GM12878 (cell line): ENCODE measurements around the gene SFXN4. TPM values are rescaled to one million over a fixed set of nuclear protein-coding genes. Genes with fewer than 3 reads are reported as not detected.

Experiments used
- ATAC-seq: fragments of 200-7000 bp; cut with Tn5 transposase; 3 replicates; pipeline ENCODE4 v1.9.1; 2020; ENCODE audit warnings: mild to moderate bottlenecking, moderate library complexity
- BruUV-seq: library from RNA; stranded (reverse); fragments of 400-500 nt; replicated peaks from 2 replicates; lab custom pipeline; 2021; lab: Mats Ljungman, UMichigan
- CTCF ChIA-PET: fragments of 300-600 bp; sonication (Branson Sonifier 250); formaldehyde crosslinking; extraction: SDS; loops from one replicate; lab custom pipeline; 2021; ENCODE audit warnings: inconsistent platforms; lab: Yijun Ruan, JAX
- POLR2A ChIA-PET: fragments of 350-600 bp; formaldehyde crosslinking; extraction: SDS; loops from one replicate; lab custom pipeline; 2021; ENCODE audit warnings: inconsistent platforms; lab: Charles Lee
- RAD21 ChIA-PET: fragments of 300-600 bp; sonication (Branson Sonifier 250); formaldehyde crosslinking; loops from one replicate; lab custom pipeline; 2023; ENCODE audit warnings: antibody characterized with exemption; ENCODE audit not compliant: unreplicated experiment; lab: Charles Lee
- SMC1A ChIA-PET: fragments of 300-600 bp; sonication (Branson Sonifier 250); formaldehyde crosslinking; loops from one replicate; lab custom pipeline; 2023; ENCODE audit not compliant: unreplicated experiment, uncharacterized antibody; lab: Charles Lee
- DNase-seq: peaks from one replicate; pipeline ENCODE4 v3.0.0-alpha.2; 2011; ENCODE audit warnings: low read depth, low spot score
- FAIRE-seq: peaks from 3 replicates; lab custom pipeline; 2011; peaks lifted over from hg19 to GRCh38; lab: Jason Lieb, UNC
- H2AFZ ChIP-seq: 2 replicates; pipeline ENCODE4 v1.6.0; 2011; ENCODE audit warnings: low read depth, low read length, control low read depth; ENCODE audit not compliant: control insufficient read depth
- H3K27ac ChIP-seq: 2 replicates; pipeline ENCODE4 v1.5.1; 2011; ENCODE audit warnings: control low read depth; ENCODE audit not compliant: control insufficient read depth, insufficient read depth
- H3K27me3 ChIP-seq, 2 experiments: replicated peaks in 1 of 2; 2 replicates each; pipeline versions ENCODE4 v1.6.0 to v1.6.1; 2011; ENCODE audit warnings: low read length in 1 of 2; ENCODE audit not compliant: control insufficient read depth in 2 of 2, insufficient read depth in 2 of 2
- H3K36me3 ChIP-seq, 2 experiments: 2 replicates each; pipeline ENCODE4 v1.5.1; 2011; ENCODE audit warnings: low read length in 1 of 2; ENCODE audit not compliant: control insufficient read depth in 2 of 2, insufficient read depth in 2 of 2
- H3K4me1 ChIP-seq: 2 replicates; pipeline ENCODE4 v1.6.1; 2011; ENCODE audit warnings: mild to moderate bottlenecking, low read length, moderate library complexity, mixed read lengths; ENCODE audit not compliant: control insufficient read depth, insufficient read depth
- H3K4me2 ChIP-seq: 2 replicates; pipeline ENCODE4 v1.6.0; 2011; ENCODE audit warnings: control low read depth; ENCODE audit not compliant: control insufficient read depth, insufficient read depth
- H3K4me3 ChIP-seq: fragments of 200-600 bp; sonication (generic); 2 replicates; pipeline ENCODE4 v1.5.1; 2016
- H3K79me2 ChIP-seq: 2 replicates; pipeline ENCODE4 v1.6.0; 2011; ENCODE audit warnings: low read length; ENCODE audit not compliant: control insufficient read depth, insufficient read depth
- H3K9ac ChIP-seq: 2 replicates; pipeline ENCODE4 v1.8.0; 2011; ENCODE audit warnings: low read length, control low read depth, mixed read lengths; ENCODE audit not compliant: control insufficient read depth, insufficient read depth
- H3K9me3 ChIP-seq: replicated peaks from 3 replicates; pipeline ENCODE4 v1.5.1; 2011; ENCODE audit warnings: mild to moderate bottlenecking, low read length; ENCODE audit not compliant: control insufficient read depth, insufficient read depth
- H4K20me1 ChIP-seq: 2 replicates; pipeline ENCODE4 v1.6.0; 2011; ENCODE audit not compliant: control insufficient read depth, insufficient read depth
- ATF7 ChIP-seq: fragments of 450-650 bp; IDR thresholded peaks from 2 replicates; pipeline ENCODE4 v1.6.1; 2016; ENCODE audit warnings: low read depth, mild to moderate bottlenecking
- BACH1 ChIP-seq: fragments of 450-650 bp; IDR thresholded peaks from 2 replicates; pipeline ENCODE4 v1.6.1; 2017; ENCODE audit warnings: mild to moderate bottlenecking, borderline replicate concordance
- BCL11A ChIP-seq: IDR thresholded peaks from 2 replicates; pipeline ENCODE4 v1.6.1; 2011; ENCODE audit warnings: low read depth, low read length
- ESRRA ChIP-seq: IDR thresholded peaks from 2 replicates; pipeline ENCODE4 v1.6.1; 2012; ENCODE audit warnings: mild to moderate bottlenecking, low read length, improper control_type of control experiment
- FOS ChIP-seq: IDR thresholded peaks from 3 replicates; pipeline ENCODE4 v1.6.1; 2011; ENCODE audit warnings: borderline replicate concordance; ENCODE audit not compliant: insufficient read length; ENCODE audit errors: extremely low read depth
- GATAD2B ChIP-seq: fragments of 450-650 bp; conservative IDR thresholded peaks from 2 replicates; pipeline ENCODE4 v1.6.1; 2017; ENCODE audit warnings: low read depth, mild to moderate bottlenecking, moderate library complexity
- HDGF ChIP-seq: fragments of 450-650 bp; IDR thresholded peaks from 2 replicates; pipeline ENCODE4 v1.6.1; 2016; ENCODE audit warnings: antibody characterized with exemption
- IKZF1 ChIP-seq: fragments of 450-650 bp; conservative IDR thresholded peaks from 2 replicates; pipeline ENCODE4 v1.6.1; 2017; ENCODE audit warnings: antibody characterized with exemption, mild to moderate bottlenecking
- JUND ChIP-seq: IDR thresholded peaks from 2 replicates; pipeline ENCODE4 v1.6.1; 2012; ENCODE audit warnings: low read depth, mild to moderate bottlenecking, low read length, improper control_type of control experiment, moderate library complexity
- KAT2A ChIP-seq: conservative IDR thresholded peaks from 2 replicates; pipeline ENCODE4 v1.6.1; 2011; ENCODE audit warnings: low read depth, low read length; ENCODE audit not compliant: control insufficient read depth
- NFYB ChIP-seq: IDR thresholded peaks from 2 replicates; pipeline ENCODE4 v1.6.1; 2011; ENCODE audit warnings: low read depth, mild to moderate bottlenecking, low read length, improper control_type of control experiment, moderate library complexity; ENCODE audit not compliant: insufficient read depth
- NR2C2 ChIP-seq: IDR thresholded peaks from 2 replicates; pipeline ENCODE4 v1.6.1; 2011; ENCODE audit warnings: borderline replicate concordance, low read depth; ENCODE audit not compliant: control insufficient read depth, insufficient read length
- NR2F1 ChIP-seq: fragments of 450-650 bp; conservative IDR thresholded peaks from 2 replicates; pipeline ENCODE4 v1.6.1; 2017; ENCODE audit warnings: mild to moderate bottlenecking
- RAD51 ChIP-seq: fragments of 450-650 bp; IDR thresholded peaks from 2 replicates; pipeline ENCODE4 v1.6.1; 2016; ENCODE audit warnings: moderate library complexity, mild to moderate bottlenecking, inconsistent platforms
- SRF ChIP-seq, 2 experiments: IDR thresholded peaks; 2 replicates each; pipeline ENCODE4 v1.6.1; 2011; ENCODE audit warnings: low read depth in 2 of 2, low read length in 2 of 2, mild to moderate bottlenecking in 1 of 2, moderate library complexity in 1 of 2
- SUZ12 ChIP-seq: fragments of 200-600 bp; sonication (generic); IDR thresholded peaks from one replicate; pipeline ENCODE4 v1.6.1; 2018; ENCODE audit warnings: antibody characterized with exemption, mild to moderate bottlenecking; ENCODE audit not compliant: unreplicated experiment
- TBL1XR1 ChIP-seq: IDR thresholded peaks from 2 replicates; pipeline ENCODE4 v1.6.1; 2012; ENCODE audit warnings: low read depth, low read length, improper control_type of control experiment
- TCF12 ChIP-seq: IDR thresholded peaks from 2 replicates; pipeline ENCODE4 v1.6.1; 2011; ENCODE audit warnings: low read depth, mild to moderate bottlenecking, low read length
- YY1 ChIP-seq: IDR thresholded peaks from 2 replicates; pipeline ENCODE4 v1.6.1; 2011; ENCODE audit warnings: low read depth, mild to moderate bottlenecking, low read length
- ZNF274 ChIP-seq: IDR thresholded peaks from one replicate; pipeline ENCODE4 v1.8.0; 2011; ENCODE audit not compliant: insufficient read length, insufficient read depth
- WGBS: methylation state at CpG from one replicate; pipeline ENCODE4 v1.1.6; 2016; ENCODE audit warnings: low lambda C conversion rate; ENCODE audit not compliant: insufficient replicate concordance, insufficient coverage; ENCODE audit errors: missing lambda C conversion rate; 5-methylcytosine and 5-hydroxymethylcytosine counted together
- in situ Hi-C: fragments of 300-500 bp; cut with MboI; formaldehyde crosslinking; loops from 9 replicates; pipeline ENCODE4 v1.14.3; 2018; ENCODE audit warnings: mixed read lengths
- intact Hi-C: fragments of 100-400 bp; cut with micrococcal nuclease; formaldehyde crosslinking; loops from one replicate; pipeline ENCODE4 v1.14.2; 2022; ENCODE audit not compliant: unreplicated experiment
- polyA plus RNA-seq, 11 experiments: library from polyadenylated mRNA; depleted of rRNA in 4 of 11; unstranded in 6 of 11; stranded (reverse) in 5 of 11; fragments of >200 nt; fragmentation: Nextera tagmentation in 4 of 11; fragmentation: Illumina TruSeq in 1 of 11; extraction: Ambion mirVana in 4 of 11; extraction: Trizol in 1 of 11; gene quantifications; 1 replicate in 1 of 11; 2 replicates in 10 of 11; pipeline versions ENCODE4 v1.2.1 to v1.2.3, GENCODE V29; 2011 to 2016; ENCODE audit warnings: inconsistent platforms in 2 of 11, missing spikeins in 2 of 11, low read depth in 1 of 11
- total RNA-seq, 4 experiments: library from RNA; depleted of rRNA in 3 of 4; stranded (reverse); fragments of >200 nt in 3 of 4; fragmentation: Illumina TruSeq in 1 of 4; extraction: Trizol in 1 of 4; gene quantifications; 2 replicates each; pipeline versions ENCODE4 v1.2.1 to v1.2.3, GENCODE V29; 2013 to 2021
- TF ChIP-seq, protein P1 (sequence below): fragments of 450-650 bp; formaldehyde crosslinking; IDR thresholded peaks from 2 replicates; pipeline ENCODE4 v1.4.0; 2022; ENCODE audit warnings: mild to moderate bottlenecking, moderate library complexity

Gene SFXN4
- total and polyA plus RNA-seq, 10 of the 15 experiments (the other 5 are each of a cell fraction or from before 2014, with no cell fraction given), result 40.7 to 111 (median 48.8) TPM

DNA sequence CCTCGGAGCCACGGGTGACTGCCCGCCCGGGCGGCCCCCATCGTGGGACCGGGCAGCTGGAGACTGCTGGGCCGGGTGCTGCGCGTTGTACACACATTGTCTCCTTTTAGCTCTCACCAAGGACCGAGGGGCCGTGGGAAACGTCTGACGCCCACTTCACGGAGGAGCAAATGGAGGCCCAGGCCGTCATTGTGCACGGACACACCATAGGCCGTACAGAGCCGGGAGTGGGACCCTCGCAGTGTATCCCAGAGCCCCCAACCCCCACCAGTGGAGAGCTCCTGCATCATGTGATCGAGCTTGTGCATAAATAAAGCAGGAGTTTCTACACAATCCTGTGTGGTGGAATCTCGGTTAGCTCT lies 60.9 kb downstream of the SFXN4 start:
- 0% methylated on average over 22 of the region's 22 CpGs for WGBS
- Histone ChIP-seq H3K27ac (no peak overlapping the region), H4K20me1 (no peaks in the 10 kb centered on the region), H3K27me3 (no peaks in the 10 kb centered on the region), H3K36me3 (no peaks in the 10 kb centered on the region), H3K79me2 (peaks cover 6% of the 10 kb centered on the region), H3K4me3 (peak overlapping the region; percentile 76), H2AFZ (peak overlapping the region; percentile 54), H3K4me1 (peaks cover 5% of the 10 kb centered on the region), H3K9me3 (no peaks in the 10 kb centered on the region), H3K9ac (peak overlapping the region; percentile 78), H3K4me2 (peak overlapping the region; percentile 90)
- ChIA-PET CTCF (interaction anchor here (1.2 to 1.7 kb wide), 3 partner anchors 11 to 93 kb away, joined by 3 to 7 read pairs (median 6); no protein-coding TSS in a partner anchor), POLR2A (interaction anchor here (0.6 to 1.7 kb wide), 11 partner anchors 8 to 198 kb away, joined by 3 to 6 read pairs (median 4); no protein-coding TSS in a partner anchor), SMC1A (interaction anchor here (0.7 to 2.5 kb wide), 4 partner anchors 14 to 27 kb away, joined by 3 to 9 read pairs (median 6); no protein-coding TSS in a partner anchor), RAD21 (interaction anchor here (0.7 to 1.9 kb wide), 8 partner anchors 16 to 95 kb away, joined by 3 to 8 read pairs (median 3); no protein-coding TSS in a partner anchor)
- ATAC-seq (no peak; the same call in 2 of the 3 replicates), DNase-seq (no peak), FAIRE-seq (no peak)
- BruUV-seq, result no TSS peak
- TF ChIP-seq ZNF274, result no peak
- TF ChIP-seq BACH1, result no peak
- TF ChIP-seq TBL1XR1, result no peak
- no peak for TF ChIP-seq SUZ12
- no peak for TF ChIP-seq ESRRA
- peak; percentile 24; the same call in 1 of the 2 replicates for TF ChIP-seq RAD51
- no peak for TF ChIP-seq BCL11A
- TF ChIP-seq ATF7, result no peak
- TF ChIP-seq, protein P1, sequence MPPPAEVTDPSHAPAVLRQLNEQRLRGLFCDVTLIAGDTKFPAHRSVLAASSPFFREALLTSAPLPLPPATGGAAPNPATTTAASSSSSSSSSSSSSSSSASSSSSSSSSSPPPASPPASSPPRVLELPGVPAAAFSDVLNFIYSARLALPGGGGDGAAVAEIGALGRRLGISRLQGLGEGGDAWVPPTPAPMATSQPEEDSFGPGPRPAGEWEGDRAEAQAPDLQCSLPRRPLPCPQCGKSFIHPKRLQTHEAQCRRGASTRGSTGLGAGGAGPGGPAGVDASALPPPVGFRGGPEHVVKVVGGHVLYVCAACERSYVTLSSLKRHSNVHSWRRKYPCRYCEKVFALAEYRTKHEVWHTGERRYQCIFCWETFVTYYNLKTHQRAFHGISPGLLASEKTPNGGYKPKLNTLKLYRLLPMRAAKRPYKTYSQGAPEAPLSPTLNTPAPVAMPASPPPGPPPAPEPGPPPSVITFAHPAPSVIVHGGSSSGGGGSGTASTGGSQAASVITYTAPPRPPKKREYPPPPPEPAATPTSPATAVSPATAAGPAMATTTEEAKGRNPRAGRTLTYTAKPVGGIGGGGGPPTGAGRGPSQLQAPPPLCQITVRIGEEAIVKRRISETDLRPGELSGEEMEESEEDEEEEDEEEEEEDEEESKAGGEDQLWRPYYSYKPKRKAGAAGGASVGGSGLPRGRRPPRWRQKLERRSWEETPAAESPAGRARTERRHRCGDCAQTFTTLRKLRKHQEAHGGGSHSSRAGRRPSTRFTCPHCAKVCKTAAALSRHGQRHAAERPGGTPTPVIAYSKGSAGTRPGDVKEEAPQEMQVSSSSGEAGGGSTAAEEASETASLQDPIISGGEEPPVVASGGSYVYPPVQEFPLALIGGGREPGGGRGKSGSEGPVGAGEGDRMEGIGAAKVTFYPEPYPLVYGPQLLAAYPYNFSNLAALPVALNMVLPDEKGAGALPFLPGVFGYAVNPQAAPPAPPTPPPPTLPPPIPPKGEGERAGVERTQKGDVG (CRISPR knock-in tag), result no peak
- no peak for TF ChIP-seq HDGF
- no peak for TF ChIP-seq NFYB
- no peak for TF ChIP-seq TCF12
- TF ChIP-seq FOS, result no peak
- no peak for TF ChIP-seq GATAD2B
- TF ChIP-seq IKZF1, result 0 out of 2 replicates have a peak, but pooled peaks have one; percentile 1
- no peak for TF ChIP-seq SRF (IDR thresholded peaks at IDR 0.05; ENCODE audit: low read depth in 2 of 2, low read length in 2 of 2)
- no peak for TF ChIP-seq NR2C2
- TF ChIP-seq KAT2A, result no peak
- no peak for TF ChIP-seq YY1
- no peak for TF ChIP-seq JUND
- TF ChIP-seq NR2F1, result 0 out of 2 replicates have a peak, but pooled peaks have one; percentile 6
- in situ Hi-C loops (no loop called here), intact Hi-C loops (no loop called here)
